Stomach (tissue), 9 donors: ENCODE data around the gene MX2. TPM values are rescaled to one million over a fixed set of nuclear protein-coding genes. Genes with fewer than 3 reads are reported as not detected.

Experiments
- DNase-seq, 2 donors: peaks; one replicate each; pipeline versions ENCODE4 v3.0.0 to v3.0.0-alpha.2; 2013 to 2019
- H3K27ac ChIP-seq, 5 donors: fragments of 200-600 bp in 4 of 5; sonication (generic) in 4 of 5; one replicate each; pipeline ENCODE4 v1.5.1; 2013 to 2019; ENCODE audit warnings: mild to moderate bottlenecking in 1 of 5, moderate library complexity in 1 of 5
- H3K27me3 ChIP-seq, 3 donors: fragments of 200-600 bp; sonication (generic); one replicate each; pipeline ENCODE4 v1.5.1; 2017 to 2019; ENCODE audit warnings: mixed run types in 1 of 3
- H3K36me3 ChIP-seq, 4 donors: fragments of 200-600 bp; sonication (generic); 1 replicate in 3 of 4; 2 replicates in 1 of 4; pipeline ENCODE4 v1.5.1; 2016 to 2019
- H3K4me1 ChIP-seq, 4 donors: fragments of 200-600 bp; sonication (generic); one replicate each; pipeline ENCODE4 v1.5.1; 2016 to 2019
- H3K4me3 ChIP-seq, 4 donors: fragments of 200-600 bp; sonication (generic) in 3 of 4; one replicate each; pipeline ENCODE4 v1.5.1; 2016 to 2019; ENCODE audit warnings: mild to moderate bottlenecking in 1 of 4
- H3K9me3 ChIP-seq, 4 donors: fragments of 200-600 bp; sonication (generic); one replicate each; pipeline ENCODE4 v1.5.1; 2016 to 2019
- CTCF ChIP-seq, 7 experiments: fragments of 450-650 bp in 4 of 7; fragments of 200-600 bp in 3 of 7; sonication (generic) in 3 of 7; IDR thresholded peaks; one replicate each; pipeline ENCODE4 v1.5.1; 2016 to 2019; ENCODE audit warnings: antibody characterized with exemption in 7 of 7, control low read depth in 2 of 7, mild to moderate bottlenecking in 1 of 7
- EP300 ChIP-seq: sonication (generic); formaldehyde crosslinking; IDR thresholded peaks from one replicate; pipeline ENCODE4 v1.6.1; 2017; ENCODE audit warnings: antibody characterized with exemption
- POLR2A ChIP-seq, 4 donors: fragments of 450-650 bp; IDR thresholded peaks; one replicate each; pipeline ENCODE4 v1.6.1; 2016; ENCODE audit warnings: antibody characterized with exemption in 4 of 4, control low read depth in 2 of 4, mild to moderate bottlenecking in 1 of 4, moderate library complexity in 1 of 4
- POLR2AphosphoS5 ChIP-seq, 3 donors: sonication (generic); formaldehyde crosslinking; IDR thresholded peaks; one replicate each; pipeline ENCODE4 v1.6.1; 2016; ENCODE audit warnings: antibody characterized with exemption in 3 of 3
- WGBS, 5 donors: extraction: QIAGEN DNeasy Blood & Tissue Kit in 3 of 5; methylation state at CpG; one replicate each; pipeline versions ENCODE4 v1.1.5 to v1.1.7; 2013 to 2018; 5-methylcytosine and 5-hydroxymethylcytosine counted together
- intact Hi-C: fragments of 100-400 bp; cut with DNase I; formaldehyde crosslinking; loops from one replicate; pipeline ENCODE4 v1.15.1; 2023; ENCODE audit warnings: low total_unique reads
- polyA plus RNA-seq, 3 donors: library from polyadenylated mRNA; stranded (reverse); fragments of 200-250 nt; gene quantifications; one replicate each; pipeline ENCODE4 v1.2.3, GENCODE V29; 2013
- total RNA-seq, 5 donors: library from RNA; depleted of rRNA; stranded (reverse); fragments of >200 nt; gene quantifications; one replicate each; pipeline versions ENCODE4 v1.1.0 to v1.2.3, GENCODE V29; 2014 to 2016
- donor health status: healthy with polysubstance abuse.
- donor health status: Bipolar disorder and iron deficiency.
- donor health status: healthy.

Gene MX2
- total and polyA plus RNA-seq, 8 donors: 5.0 to 85.8 (median 18.0) TPM

GRCh38 chr21:41445465-41445862, 83.6 kb downstream of the MX2 start:
- peak in 1 of 2 donors; percentile 18 for DNase-seq
- Histone ChIP-seq H3K4me1 (no peaks in the 10 kb centered on the region), H3K36me3 (peaks cover 35 to 98% (median 96%) of the 10 kb centered on the region in 4 donors), H3K27me3 (no peaks in the 10 kb centered on the region), H3K9me3 (no peaks in the 10 kb centered on the region), H3K4me3 (no peak overlapping the region), H3K27ac (no peak overlapping the region)
- TF ChIP-seq POLR2AphosphoS5 (IDR thresholded peaks at IDR 0.05) (no peak), EP300 (no peak), CTCF (IDR thresholded peaks at IDR 0.05) (no peak), POLR2A (IDR thresholded peaks at IDR 0.05) (no peak)
- 84 to 92% (median 89%) methylated on average over 7 of the region's 7 CpGs for WGBS, 5 donors
- intact Hi-C loops: loop anchor here (10.0 kb wide), 1 partner anchor 311 kb away; no protein-coding TSS in a partner anchor

- Histone ChIP-seq H3K4me1 (no peaks in the 10 kb centered on the region), H3K9me3 (no peaks in the 10 kb centered on the region), H3K27ac (no peak overlapping the region), H3K4me3 (no peak overlapping the region), H3K36me3 (peaks cover 24 to 92% (median 88%) of the 10 kb centered on the region in 4 donors), H3K27me3 (no peaks in the 10 kb centered on the region)
- no peak for TF ChIP-seq CTCF (IDR thresholded peaks at IDR 0.05)
- no peak for TF ChIP-seq EP300
- DNase-seq: no peak
- 71 to 97% (median 94%) methylated on average over 4 of the region's 4 CpGs for WGBS, 5 donors
- intact Hi-C loops: loop anchor here (10.0 kb wide), 1 partner anchor 312 kb away; no protein-coding TSS in a partner anchor
Observed at GRCh38 chr21:41446586-41446985, 84.8 kb downstream of the MX2 start.

- intact Hi-C loops: loop anchor here (10.0 kb wide), 1 partner anchor 313 kb away; no protein-coding TSS in a partner anchor
- no peak overlapping the region for H3K27ac ChIP-seq
- H3K4me1 ChIP-seq: peaks cover 0 to 4% (median 0%) of the 10 kb centered on the region in 4 donors
- TF ChIP-seq CTCF (IDR thresholded peaks at IDR 0.05): no peak
- TF ChIP-seq EP300: no peak
- TF ChIP-seq POLR2AphosphoS5 (IDR thresholded peaks at IDR 0.05): no peak
- TF ChIP-seq POLR2A (IDR thresholded peaks at IDR 0.05): no peak
- H3K27me3 ChIP-seq: no peaks in the 10 kb centered on the region
- no peaks in the 10 kb centered on the region for H3K9me3 ChIP-seq
- WGBS, 5 donors: 95 to 99% (median 96%) methylated on average over 3 of the region's 3 CpGs
- H3K4me3 ChIP-seq: no peak overlapping the region
- H3K36me3 ChIP-seq: peaks cover 23 to 92% (median 88%) of the 10 kb centered on the region in 4 donors
- DNase-seq: no peak
Observed at GRCh38 chr21:41447356-41447755, 85.5 kb downstream of the MX2 start.

- Histone ChIP-seq H3K27ac (no peak overlapping the region), H3K27me3 (no peaks in the 10 kb centered on the region), H3K4me1 (peaks cover 0 to 4% (median 0%) of the 10 kb centered on the region in 4 donors), H3K9me3 (no peaks in the 10 kb centered on the region), H3K4me3 (no peak overlapping the region), H3K36me3 (peaks cover 23 to 92% (median 85%) of the 10 kb centered on the region in 4 donors)
- intact Hi-C loops: loop anchor here (10.0 kb wide), 1 partner anchor 315 kb away; no protein-coding TSS in a partner anchor
- WGBS, 5 donors: 75 to 98% (median 88%) methylated on average over 5 of the region's 5 CpGs
- TF ChIP-seq EP300: no peak
- no peak for TF ChIP-seq CTCF (IDR thresholded peaks at IDR 0.05)
- no peak for TF ChIP-seq POLR2A (IDR thresholded peaks at IDR 0.05)
- TF ChIP-seq POLR2AphosphoS5 (IDR thresholded peaks at IDR 0.05): no peak
- peak in 1 of 2 donors; percentile 0 for DNase-seq
Observed at GRCh38 chr21:41449613-41450012, 87.8 kb downstream of the MX2 start.
